Epithelial cell of proximal tubule (primary cell): ENCODE data around the gene MYL9. TPM values are rescaled to one million over a fixed set of nuclear protein-coding genes. Genes with fewer than 3 reads are reported as not detected.

Experiments
- DNase-seq: peaks from one replicate; pipeline ENCODE4 v3.0.0-alpha.2; 2011; ENCODE audit warnings: low read depth
- H3K4me3 ChIP-seq: 2 replicates; pipeline ENCODE4 v1.5.1; 2011; ENCODE audit warnings: low read depth, mild to moderate bottlenecking, low read length
- total RNA-seq: library from RNA; depleted of rRNA; stranded (reverse); fragments of >200 nt; gene quantifications from 2 replicates; pipeline ENCODE4 v1.2.3, GENCODE V29; 2015
- TF ChIP-seq, protein P1 (sequence below): conservative IDR thresholded peaks from 2 replicates; pipeline ENCODE4 v1.5.1; 2012; ENCODE audit warnings: low read depth, mild to moderate bottlenecking, low read length

The MYL9 gene
- total RNA-seq, 1 donor from 2014 or later = 31.7 TPM

DNA sequence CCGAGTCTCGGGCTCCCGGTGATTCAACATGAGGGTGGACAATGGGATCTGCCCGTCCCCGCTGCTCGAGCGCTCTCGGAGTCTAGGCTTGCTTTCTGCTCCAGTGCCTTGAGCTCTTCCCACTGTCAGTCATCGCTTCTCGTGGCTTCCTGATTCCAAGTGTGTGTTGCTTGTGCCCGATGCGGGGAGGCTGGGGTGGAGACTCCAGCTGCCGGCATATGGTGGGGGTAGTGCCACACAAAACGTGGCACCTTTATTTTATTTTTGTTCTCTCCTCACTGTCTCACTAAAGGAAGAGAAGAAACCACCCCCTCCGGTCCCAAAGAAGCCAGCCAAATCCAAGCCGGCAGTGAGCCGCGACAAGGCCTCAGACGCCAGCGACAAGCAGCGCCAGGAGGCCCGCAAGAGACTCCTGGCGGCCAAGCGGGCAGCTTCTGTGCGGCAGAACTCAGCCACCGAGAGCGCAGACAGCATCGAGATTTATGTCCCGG lies 14.8 kb upstream of the MYL9 start:
- TF ChIP-seq, protein P1, sequence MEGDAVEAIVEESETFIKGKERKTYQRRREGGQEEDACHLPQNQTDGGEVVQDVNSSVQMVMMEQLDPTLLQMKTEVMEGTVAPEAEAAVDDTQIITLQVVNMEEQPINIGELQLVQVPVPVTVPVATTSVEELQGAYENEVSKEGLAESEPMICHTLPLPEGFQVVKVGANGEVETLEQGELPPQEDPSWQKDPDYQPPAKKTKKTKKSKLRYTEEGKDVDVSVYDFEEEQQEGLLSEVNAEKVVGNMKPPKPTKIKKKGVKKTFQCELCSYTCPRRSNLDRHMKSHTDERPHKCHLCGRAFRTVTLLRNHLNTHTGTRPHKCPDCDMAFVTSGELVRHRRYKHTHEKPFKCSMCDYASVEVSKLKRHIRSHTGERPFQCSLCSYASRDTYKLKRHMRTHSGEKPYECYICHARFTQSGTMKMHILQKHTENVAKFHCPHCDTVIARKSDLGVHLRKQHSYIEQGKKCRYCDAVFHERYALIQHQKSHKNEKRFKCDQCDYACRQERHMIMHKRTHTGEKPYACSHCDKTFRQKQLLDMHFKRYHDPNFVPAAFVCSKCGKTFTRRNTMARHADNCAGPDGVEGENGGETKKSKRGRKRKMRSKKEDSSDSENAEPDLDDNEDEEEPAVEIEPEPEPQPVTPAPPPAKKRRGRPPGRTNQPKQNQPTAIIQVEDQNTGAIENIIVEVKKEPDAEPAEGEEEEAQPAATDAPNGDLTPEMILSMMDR = no peak
- no peak for DNase-seq
- no peak overlapping the region for H3K4me3 ChIP-seq

GRCh38 chr20:36527331-36528125 lies 13.8 kb upstream of the MYL9 start:
- no peak for DNase-seq
- no peak overlapping the region for H3K4me3 ChIP-seq
- TF ChIP-seq, protein P1 = no peak

DNA sequence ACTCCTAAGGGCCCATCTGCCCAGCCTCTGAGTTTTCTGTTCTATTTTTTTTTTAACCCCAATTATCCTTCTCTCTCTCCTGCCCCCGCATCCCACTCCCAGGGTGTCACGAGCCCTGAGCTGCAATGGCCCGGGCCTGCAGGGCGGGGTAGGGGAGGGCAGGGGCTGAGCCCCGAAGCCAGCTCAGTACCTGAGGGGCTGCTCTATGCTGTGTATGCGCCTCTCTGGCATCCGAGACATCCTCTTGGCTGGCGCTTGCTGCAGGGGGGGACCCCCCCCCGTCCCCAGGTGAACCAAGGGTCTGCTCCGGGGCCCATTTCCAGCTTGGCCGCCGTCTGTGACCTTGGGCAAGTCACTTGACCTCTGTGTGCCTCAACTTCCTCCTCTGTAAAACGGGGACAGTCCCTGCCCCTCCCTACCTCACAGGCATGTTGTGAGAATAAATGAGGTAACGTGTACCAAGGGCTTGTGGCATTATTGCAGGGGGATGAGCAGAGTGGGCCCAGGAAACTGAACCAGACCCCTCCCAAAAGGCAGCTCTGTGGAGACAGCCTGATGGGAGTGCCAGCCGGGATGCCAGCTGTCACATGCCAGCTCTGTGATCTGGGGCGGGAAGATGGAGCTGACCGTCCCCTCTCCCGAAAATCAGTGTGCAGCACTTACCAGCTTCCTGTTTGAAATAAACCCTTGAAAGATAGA lies 13.0 kb upstream of the MYL9 start:
- TF ChIP-seq, protein P1 = no peak
- H3K4me3 ChIP-seq = no peak overlapping the region
- no peak for DNase-seq

GRCh38 chr20:36528875-36529417 lies 12.4 kb upstream of the MYL9 start:
- DNase-seq = no peak
- TF ChIP-seq, protein P1 = no peak
- H3K4me3 ChIP-seq = no peak overlapping the region

DNA sequence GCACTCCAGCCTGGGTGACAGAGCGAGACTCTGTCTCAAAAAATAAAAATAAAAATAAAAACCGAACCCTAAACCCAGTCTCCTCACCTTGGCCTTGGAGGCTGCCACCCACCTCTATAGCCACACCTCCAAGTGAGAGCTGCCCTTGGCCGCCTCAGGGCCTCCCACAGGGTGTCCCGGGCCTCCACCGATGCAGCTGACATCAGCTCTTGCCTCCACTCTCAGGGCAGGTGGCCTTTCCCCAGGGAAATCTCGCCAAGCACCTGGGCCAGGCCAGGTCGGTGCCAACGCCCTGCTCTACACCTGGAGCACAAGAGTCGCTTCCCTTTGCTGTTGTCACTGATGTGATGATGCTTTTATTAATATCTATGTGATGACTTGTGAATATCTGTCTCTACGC lies 8.9 kb upstream of the MYL9 start:
- TF ChIP-seq, protein P1 = no peak
- no peak for DNase-seq
- H3K4me3 ChIP-seq = no peak overlapping the region

- H3K4me3 ChIP-seq = no peak overlapping the region
- no peak for DNase-seq
- TF ChIP-seq, protein P1 = no peak
Observed at GRCh38 chr20:36532822-36533221, 8.5 kb upstream of the MYL9 start.
